ENCODE results near the gene SLC27A2. TPM values are rescaled to one million over a fixed set of nuclear protein-coding genes. Genes with fewer than 3 reads are reported as not detected.

The SLC27A2 gene
- total and polyA plus RNA-seq, 10 of the 15 experiments (the other 5 are each of a cell fraction or from before 2014, with no cell fraction given), result 0.22 to 1.2 (median 0.69) TPM; not detected in 1

DNA sequence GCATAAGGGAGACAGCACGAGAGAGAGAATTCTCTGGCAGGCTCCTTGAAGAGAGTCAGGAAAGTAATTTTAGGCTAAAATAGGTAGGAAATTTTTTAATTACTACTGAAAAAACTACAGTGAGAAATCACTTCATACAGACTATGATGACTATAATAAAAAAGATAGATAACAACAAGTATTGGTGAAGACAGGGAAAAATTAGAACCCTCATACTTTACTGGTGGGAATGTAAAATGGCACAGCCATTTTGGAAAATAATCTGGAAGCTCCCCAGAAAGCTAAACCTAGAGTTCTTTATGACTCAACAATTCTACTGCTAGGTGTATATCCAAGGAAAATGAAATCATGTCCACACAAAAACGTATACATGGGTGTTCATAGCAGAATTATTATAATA, 85.6 kb downstream of the SLC27A2 start (continued):
- TF ChIP-seq, protein P1, sequence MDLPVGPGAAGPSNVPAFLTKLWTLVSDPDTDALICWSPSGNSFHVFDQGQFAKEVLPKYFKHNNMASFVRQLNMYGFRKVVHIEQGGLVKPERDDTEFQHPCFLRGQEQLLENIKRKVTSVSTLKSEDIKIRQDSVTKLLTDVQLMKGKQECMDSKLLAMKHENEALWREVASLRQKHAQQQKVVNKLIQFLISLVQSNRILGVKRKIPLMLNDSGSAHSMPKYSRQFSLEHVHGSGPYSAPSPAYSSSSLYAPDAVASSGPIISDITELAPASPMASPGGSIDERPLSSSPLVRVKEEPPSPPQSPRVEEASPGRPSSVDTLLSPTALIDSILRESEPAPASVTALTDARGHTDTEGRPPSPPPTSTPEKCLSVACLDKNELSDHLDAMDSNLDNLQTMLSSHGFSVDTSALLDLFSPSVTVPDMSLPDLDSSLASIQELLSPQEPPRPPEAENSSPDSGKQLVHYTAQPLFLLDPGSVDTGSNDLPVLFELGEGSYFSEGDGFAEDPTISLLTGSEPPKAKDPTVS (IDR thresholded peaks at IDR 0.05; ENCODE audit: low read depth, low read length), result no peak
- TF ChIP-seq RB1 (IDR thresholded peaks at IDR 0.05; ENCODE audit: borderline replicate concordance) (no peak), NFYB (IDR thresholded peaks at IDR 0.05; ENCODE audit: insufficient read depth, low read depth, low read length) (no peak), HDAC6 (IDR thresholded peaks at IDR 0.05; ENCODE audit: unreplicated experiment) (no peak), EGR1 (IDR thresholded peaks at IDR 0.05; ENCODE audit: borderline replicate concordance in 1 of 2, low read depth in 2 of 2, low read length in 2 of 2) (no peak), SMARCA5 (IDR thresholded peaks at IDR 0.05) (no peak)

DNA sequence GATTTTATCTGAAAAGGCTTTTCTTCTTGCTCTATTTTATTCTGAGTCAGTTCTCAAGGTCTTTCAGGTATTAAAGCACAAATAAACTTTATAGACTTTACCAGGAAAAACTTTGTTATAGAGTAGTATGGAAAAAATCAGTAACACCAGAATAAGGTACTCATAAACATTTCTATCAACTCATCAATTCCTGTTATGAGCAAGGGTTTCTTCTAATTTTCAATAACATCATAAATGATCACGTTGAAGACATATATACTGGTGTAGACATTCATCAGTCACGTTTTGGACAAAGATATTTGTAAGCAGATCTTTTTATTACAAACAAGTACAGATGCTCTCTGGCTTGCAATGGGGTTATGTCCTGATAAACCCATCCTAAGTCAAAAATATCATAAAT, 93.1 kb downstream of the SLC27A2 start:
- CTCF ChIA-PET, result no interaction called here
- ATAC-seq (no peak), FAIRE-seq (no peak), DNase-seq (ENCODE audit: low read depth, low spot score) (no peak)
- Histone ChIP-seq H3K4me2 (ENCODE audit: control insufficient read depth, insufficient read depth) (no peak overlapping the region), H3K36me3 (ENCODE audit: control insufficient read depth in 2 of 2, insufficient read depth in 2 of 2, low read length in 1 of 2) (no peaks in the 10 kb centered on the region), H3K9me3 (replicated peaks; ENCODE audit: control insufficient read depth, insufficient read depth, low read length) (no peaks in the 10 kb centered on the region), H3K9ac (ENCODE audit: control insufficient read depth, insufficient read depth, low read length) (no peak overlapping the region), H3K79me2 (ENCODE audit: control insufficient read depth, insufficient read depth, low read length) (no peaks in the 10 kb centered on the region), H4K20me1 (ENCODE audit: control insufficient read depth, insufficient read depth) (no peaks in the 10 kb centered on the region), H3K27me3 (replicated peaks in 1 of 2; ENCODE audit: control insufficient read depth in 2 of 2, insufficient read depth in 2 of 2, low read length in 1 of 2) (no peaks in the 10 kb centered on the region), H3K27ac (ENCODE audit: control insufficient read depth, insufficient read depth) (no peak overlapping the region), H3K4me3 (no peak overlapping the region), H2AFZ (ENCODE audit: control insufficient read depth, low read depth, low read length) (no peak overlapping the region), H3K4me1 (ENCODE audit: control insufficient read depth, insufficient read depth, low read length) (no peaks in the 10 kb centered on the region)
- no TSS peak for BruUV-seq (replicated peaks)
- RAD21 ChIA-PET (ENCODE audit: unreplicated experiment), result no interaction called here
- POLR2A ChIA-PET, result no interaction called here
- intact Hi-C loops (cut with micrococcal nuclease; ENCODE audit: unreplicated experiment), result no loop called here
- WGBS (ENCODE audit: insufficient coverage, insufficient replicate concordance, low lambda C conversion rate, missing lambda C conversion rate), result 32% methylated on average over 2 of the region's 2 CpGs
- SMC1A ChIA-PET (ENCODE audit: uncharacterized antibody, unreplicated experiment), result no interaction called here
- in situ Hi-C loops (cut with MboI), result no loop called here
- TF ChIP-seq CHD2 (IDR thresholded peaks at IDR 0.05; ENCODE audit: borderline replicate concordance, low read depth, low read length), result no peak
- TF ChIP-seq NFXL1 (IDR thresholded peaks at IDR 0.05; ENCODE audit: borderline replicate concordance), result no peak
- TF ChIP-seq SMARCA5 (IDR thresholded peaks at IDR 0.05), result no peak
- no peak for TF ChIP-seq SREBF2 (IDR thresholded peaks at IDR 0.05; ENCODE audit: low read length)
- TF ChIP-seq YBX1 (IDR thresholded peaks at IDR 0.05), result no peak
- no peak for TF ChIP-seq TARDBP (IDR thresholded peaks at IDR 0.05; ENCODE audit: borderline replicate concordance)
- TF ChIP-seq, protein P2, sequence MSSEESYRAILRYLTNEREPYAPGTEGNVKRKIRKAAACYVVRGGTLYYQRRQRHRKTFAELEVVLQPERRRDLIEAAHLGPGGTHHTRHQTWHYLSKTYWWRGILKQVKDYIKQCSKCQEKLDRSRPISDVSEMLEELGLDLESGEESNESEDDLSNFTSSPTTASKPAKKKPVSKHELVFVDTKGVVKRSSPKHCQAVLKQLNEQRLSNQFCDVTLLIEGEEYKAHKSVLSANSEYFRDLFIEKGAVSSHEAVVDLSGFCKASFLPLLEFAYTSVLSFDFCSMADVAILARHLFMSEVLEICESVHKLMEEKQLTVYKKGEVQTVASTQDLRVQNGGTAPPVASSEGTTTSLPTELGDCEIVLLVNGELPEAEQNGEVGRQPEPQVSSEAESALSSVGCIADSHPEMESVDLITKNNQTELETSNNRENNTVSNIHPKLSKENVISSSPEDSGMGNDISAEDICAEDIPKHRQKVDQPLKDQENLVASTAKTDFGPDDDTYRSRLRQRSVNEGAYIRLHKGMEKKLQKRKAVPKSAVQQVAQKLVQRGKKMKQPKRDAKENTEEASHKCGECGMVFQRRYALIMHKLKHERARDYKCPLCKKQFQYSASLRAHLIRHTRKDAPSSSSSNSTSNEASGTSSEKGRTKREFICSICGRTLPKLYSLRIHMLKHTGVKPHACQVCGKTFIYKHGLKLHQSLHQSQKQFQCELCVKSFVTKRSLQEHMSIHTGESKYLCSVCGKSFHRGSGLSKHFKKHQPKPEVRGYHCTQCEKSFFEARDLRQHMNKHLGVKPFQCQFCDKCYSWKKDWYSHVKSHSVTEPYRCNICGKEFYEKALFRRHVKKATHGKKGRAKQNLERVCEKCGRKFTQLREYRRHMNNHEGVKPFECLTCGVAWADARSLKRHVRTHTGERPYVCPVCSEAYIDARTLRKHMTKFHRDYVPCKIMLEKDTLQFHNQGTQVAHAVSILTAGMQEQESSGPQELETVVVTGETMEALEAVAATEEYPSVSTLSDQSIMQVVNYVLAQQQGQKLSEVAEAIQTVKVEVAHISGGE (CRISPR knock-in tag; IDR thresholded peaks at IDR 0.05), result no peak
- no peak for TF ChIP-seq SP1 (IDR thresholded peaks at IDR 0.05; ENCODE audit: low read depth, low read length)
- TF ChIP-seq, protein P3, sequence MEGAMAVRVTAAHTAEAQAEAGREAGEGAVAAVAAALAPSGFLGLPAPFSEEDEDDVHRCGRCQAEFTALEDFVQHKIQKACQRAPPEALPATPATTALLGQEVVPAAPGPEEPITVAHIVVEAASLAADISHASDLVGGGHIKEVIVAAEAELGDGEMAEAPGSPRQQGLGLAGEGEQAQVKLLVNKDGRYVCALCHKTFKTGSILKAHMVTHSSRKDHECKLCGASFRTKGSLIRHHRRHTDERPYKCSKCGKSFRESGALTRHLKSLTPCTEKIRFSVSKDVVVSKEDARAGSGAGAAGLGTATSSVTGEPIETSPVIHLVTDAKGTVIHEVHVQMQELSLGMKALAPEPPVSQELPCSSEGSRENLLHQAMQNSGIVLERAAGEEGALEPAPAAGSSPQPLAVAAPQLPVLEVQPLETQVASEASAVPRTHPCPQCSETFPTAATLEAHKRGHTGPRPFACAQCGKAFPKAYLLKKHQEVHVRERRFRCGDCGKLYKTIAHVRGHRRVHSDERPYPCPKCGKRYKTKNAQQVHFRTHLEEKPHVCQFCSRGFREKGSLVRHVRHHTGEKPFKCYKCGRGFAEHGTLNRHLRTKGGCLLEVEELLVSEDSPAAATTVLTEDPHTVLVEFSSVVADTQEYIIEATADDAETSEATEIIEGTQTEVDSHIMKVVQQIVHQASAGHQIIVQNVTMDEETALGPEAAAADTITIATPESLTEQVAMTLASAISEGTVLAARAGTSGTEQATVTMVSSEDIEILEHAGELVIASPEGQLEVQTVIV (IDR thresholded peaks at IDR 0.05; ENCODE audit: borderline replicate concordance, partially characterized antibody), result no peak
- no peak for TF ChIP-seq ZBED1 (IDR thresholded peaks at IDR 0.05; ENCODE audit: borderline replicate concordance)
- TF ChIP-seq CEBPB (IDR thresholded peaks at IDR 0.05; ENCODE audit: borderline replicate concordance in 1 of 2, low read depth in 2 of 2, low read length in 2 of 2), result no peak

Measured in GM12878 (cell line).